ENCODE data around the gene EVI2A.
"Not testable (repeated sequence)": the region's sequence is repeated elsewhere in the genome, so short reads cannot be mapped to it uniquely, and the experiment has no call there.

Gene EVI2A

DNA sequence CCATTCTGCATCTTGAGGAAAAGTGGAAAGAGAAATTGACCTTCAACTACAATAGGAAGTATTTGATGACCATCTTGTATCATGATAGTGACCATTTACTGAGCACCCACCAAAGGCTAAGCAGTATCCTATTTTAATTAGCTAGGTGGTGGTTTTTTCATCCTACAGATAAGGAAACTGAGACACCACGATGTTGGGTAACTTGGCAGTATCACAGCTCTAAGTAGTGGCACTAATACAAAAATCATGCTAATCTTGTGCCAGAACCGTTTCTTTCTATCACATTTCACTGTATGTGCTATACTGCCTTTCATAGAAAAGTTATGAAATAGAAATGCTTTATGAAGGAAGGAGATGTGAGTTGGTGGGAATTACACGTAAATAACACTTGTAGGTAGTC is 9.9 kb downstream of the EVI2A start:
- DNase-seq: no peak

DNA sequence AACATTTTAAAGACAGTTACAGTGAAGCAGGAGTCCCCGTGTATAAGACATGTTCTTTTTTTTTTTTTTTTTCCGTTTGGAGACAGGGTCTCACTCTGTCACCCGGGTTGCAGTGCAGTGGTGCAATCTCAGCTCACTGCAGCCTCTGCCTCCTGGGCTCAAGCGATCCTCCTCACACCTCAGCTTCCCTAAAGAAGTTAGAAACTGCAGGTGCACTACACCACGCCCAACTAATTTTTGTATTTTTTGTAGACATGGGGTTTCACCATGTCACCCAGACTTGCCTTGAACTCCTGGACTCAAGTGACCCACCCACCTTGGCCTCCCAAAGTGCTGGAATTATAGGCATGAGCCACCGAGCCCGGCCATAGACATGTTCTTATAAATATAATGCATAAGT is 10.5 kb downstream of the EVI2A start:
- DNase-seq: no peak

DNA sequence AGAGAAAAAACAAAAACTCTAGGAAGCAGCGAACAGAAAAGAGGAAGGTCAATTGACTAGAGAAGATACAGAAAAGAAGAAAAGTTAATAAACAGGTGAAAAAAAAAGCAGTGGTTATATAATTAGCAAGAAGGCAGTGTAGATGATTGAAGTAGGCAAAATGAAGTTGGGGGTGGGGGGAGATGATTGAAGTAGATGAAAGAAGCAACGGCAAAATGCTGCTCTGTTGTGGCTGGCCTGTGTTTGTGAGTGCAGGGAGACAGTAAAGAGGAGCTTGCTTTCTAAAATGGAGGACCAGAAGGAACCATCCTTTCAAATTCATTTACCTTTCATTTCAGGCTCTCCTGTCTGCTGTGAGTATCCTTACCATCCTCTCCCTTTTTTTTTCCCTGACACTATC is 11.2 kb downstream of the EVI2A start:
- DNase-seq: no peak

DNA sequence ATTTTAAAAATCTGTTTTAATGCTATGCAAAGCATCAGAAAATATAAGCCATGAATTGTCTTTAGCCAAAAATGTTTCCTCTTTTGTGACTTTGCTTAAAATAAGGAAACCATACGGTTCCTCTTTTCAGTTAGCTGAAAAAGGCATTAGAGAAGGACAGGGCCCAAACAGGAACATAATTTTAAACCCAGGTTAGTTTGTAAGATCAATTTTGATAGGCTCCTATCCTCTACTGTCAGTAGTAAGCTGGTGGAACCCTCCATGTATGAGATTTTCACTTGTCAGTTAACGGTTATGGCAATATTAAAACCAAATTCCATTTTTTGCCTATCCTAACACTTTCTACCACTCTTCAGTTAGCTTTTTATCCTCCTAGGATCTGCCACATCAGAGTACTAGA is 11.9 kb downstream of the EVI2A start:
- no peak for DNase-seq

DNA sequence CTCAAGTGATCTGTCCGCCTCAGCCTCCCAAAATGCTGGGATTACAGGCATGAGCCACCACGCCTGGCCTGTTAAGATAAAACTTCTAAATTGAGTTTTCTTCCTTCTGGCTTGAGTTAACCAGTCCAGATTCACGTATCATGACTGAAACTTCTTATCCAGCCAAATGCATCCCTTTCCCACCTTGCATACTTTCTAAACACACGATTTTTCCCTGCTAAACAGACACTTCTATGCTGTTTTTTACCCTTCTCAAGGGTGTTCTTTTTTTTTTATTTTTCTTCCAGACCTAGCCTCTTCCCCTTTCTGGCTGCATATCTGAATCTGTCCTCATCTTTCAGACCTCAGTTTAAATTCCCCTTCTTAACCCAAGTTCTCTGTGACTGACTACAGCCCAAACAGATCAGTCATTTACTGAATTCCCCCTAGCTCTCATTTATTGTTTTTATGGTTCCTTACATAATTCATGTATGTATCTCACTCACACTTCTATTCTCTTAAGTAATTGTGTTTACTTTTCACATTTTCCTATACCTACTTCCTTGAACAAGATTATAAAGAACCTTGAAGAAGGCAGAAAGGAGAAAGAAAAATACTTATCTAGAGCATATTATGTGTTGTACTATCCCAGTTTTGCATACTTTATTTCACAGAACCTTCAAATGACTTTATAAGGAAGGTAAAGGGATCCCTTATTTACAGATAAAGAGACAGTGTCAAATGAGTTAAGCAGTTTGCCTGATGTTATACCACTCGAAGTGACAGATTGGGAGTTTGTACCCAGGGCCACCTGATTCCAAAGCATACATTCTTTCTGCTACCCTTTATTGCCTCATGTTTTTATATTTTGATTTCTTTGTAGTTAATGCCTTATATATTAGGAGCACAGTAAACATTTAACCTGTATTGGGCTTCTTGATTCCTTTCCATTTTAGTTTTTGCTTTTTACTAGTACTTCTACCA is 12.8 kb downstream of the EVI2A start:
- DNase-seq: no peak

DNA sequence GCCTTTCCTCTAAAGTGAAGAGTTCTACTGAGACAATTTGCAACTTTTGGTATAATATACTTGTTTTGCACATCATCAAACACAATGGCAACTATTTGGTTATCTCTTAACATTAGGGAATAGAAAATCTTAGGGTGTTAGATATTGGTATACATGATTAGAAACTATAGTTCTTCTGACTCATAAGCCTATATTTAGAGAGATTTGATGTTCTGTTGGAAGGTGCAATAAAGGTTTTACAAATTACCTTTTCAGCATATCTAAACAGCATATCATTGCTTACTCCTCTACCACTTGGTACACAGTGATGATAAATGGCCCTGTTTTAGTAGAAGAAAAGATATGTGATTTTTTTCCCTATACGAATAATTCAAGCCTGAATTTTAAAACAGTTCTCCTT is 13.8 kb downstream of the EVI2A start:
- DNase-seq: no peak

DNA sequence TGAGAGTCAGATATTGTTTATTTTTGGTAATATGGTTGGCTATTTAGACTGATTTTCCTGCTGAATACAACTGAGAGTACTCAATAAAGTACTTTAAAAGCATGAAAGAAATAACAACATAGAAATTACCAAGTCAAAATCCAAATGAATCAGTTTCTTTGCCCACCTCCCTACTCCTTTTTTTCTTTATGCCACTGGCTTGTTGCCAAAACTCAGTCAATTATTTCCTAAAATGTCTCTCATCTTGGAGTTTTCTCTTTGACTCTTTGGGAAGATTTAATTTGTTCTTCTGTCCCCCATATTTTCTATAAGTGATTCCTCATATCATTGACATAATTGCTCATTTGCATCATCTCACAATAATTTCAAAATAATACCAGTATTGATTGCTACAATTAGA is 21.8 kb downstream of the EVI2A start:
- DNase-seq: no peak

DNA sequence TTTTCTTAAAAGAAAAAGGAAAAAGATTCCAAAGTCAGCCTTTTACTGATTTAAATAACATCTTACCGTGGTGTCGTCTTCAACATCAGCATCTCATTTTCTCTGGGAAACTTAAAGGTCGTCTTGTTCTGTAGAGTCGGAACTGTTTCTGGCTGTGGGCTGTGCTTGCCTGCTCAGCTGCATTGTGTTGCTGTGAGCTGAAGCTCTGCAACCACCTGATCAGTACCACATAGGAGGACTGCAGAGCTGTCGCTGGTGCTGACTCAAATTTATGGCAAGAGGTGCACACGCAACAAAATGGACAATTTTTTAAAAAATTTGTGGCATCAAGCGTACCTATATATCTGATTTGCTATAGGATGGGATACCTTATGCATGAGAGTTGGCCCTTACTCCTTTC is 24.3 kb downstream of the EVI2A start, which contains the start of gene OMG:
Gene OMG (minus strand): TSS at position 150 of the 400 bp plus-strand sequence. CDS start 908 bp downstream, outside the sequence.
- no peak for DNase-seq

DNA sequence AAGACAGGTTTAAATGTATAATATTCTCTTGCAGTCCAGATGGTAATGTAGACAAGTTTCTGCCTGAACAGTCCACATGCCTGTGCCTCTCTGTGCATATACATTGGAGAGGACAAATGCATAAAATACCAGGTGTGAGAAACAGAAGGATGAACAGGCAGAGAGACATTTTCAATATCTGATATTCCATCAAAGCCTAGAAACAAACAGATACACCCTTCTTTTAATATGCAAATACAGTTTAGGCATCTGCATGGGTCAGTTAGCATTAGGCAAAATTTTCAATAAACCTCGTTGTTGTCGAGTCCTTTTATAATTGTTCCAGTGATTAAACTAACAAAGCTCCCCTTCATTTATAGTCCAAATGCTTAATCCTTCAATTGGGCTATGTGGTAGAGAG is 25.3 kb downstream of the EVI2A start:
- no peak for DNase-seq

DNA sequence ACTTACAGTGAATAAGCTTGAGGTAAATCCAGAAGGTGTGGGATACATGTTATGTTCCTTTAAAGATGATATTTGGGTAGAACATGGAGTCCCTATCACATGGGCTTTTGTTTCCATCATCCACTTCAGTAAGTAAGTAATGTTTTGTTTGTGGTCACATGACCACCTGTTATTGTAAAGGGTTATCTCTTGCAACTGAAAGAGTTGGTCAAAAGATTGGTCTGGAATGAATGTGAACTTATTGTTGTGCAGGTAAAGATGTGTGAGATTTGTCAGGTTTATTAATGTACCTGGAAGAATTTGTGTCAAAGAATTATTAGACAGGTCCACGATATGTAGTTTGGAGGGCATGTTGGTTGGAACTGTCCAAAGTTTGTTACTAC is 25.9 kb downstream of the EVI2A start:
- DNase-seq: no peak

DNA sequence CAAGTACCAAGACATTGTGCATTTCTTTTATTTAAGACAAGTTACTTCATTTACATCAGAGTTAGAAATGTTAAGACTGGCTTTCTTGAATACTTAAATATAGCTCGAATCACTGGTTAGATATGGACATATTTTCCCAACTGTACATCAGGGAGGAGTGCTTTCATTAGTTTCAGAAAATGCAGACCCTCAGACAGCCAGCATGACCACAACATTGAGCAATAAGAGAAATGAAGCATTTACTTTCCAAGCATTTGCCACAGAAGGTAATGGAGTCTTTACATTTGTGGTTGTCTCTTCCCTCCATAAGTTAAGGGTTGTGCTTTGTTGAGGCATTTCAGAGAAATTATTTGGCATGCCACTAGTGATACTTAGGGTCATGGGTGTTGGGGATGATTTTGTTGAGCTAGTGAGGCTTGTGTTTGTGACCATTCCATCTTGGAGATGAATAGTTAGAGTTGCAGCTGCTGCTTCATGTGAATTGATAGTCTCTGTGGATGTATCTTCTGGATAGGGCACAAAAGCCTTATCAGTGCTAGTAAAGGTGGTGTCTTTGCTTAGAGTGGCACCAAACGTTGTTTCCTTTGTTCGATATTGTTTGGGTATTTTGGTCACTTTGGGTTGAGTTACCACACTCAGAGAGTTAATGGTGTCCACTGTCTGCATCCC is 26.5 kb downstream of the EVI2A start:
- no peak for DNase-seq

DNA sequence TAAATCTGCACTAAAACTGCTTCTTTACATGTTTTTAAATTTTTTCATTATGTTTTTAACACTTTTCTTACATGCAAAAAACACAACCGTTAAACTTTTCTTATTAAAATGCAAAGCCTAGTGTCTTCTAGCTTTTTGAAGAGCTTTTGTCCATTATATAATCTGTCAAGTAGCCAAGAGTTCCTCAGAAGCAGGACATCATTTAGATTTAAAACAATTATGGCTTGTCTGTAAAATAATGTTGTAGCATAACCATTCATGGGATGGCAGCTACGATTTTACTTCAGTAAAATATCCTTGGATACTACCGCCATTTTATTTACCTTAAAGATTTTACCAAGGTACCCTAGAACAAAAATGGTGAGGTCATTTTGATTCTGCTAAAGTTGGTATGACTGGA is 27.2 kb downstream of the EVI2A start:
- DNase-seq: no peak

DNA sequence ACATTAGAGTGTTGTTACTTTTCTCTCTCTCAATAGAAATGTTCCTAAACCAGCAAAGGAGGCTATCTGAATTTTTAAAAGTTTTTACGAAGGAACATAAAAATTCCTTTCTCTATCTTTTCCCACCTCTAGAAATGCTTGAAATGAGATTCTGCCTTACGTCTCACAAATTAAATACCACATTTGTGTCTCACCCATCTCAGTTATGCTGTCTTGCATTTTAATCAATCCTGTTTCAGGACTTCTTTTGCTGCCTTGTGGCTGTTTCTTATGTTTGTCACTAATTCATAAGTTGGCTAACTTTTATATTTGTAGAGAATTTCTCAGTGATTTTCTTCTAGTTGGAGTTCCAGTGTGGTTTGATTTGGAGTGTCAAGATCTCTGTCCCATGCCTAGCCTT is 27.8 kb downstream of the EVI2A start:
- DNase-seq: no peak

DNA sequence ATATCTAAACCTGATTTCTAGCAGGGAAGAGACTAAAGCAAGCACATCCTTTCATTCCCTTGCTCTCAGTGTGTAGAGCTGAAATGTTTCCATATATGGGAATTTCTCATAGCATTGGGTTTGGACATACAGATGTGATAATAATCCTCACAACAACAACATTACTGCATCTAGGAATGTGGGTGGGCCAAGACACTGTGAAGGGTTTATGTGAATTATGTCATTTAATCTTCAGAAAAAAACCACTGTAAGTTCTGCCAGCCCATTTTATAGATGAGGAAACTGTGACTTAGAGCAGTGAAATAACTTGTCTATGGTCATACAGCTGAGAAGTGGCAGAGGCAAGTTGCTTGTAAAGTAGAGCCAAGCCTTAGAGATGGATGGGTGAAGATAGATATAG is 29.6 kb downstream of the EVI2A start:
- DNase-seq: no peak

DNA sequence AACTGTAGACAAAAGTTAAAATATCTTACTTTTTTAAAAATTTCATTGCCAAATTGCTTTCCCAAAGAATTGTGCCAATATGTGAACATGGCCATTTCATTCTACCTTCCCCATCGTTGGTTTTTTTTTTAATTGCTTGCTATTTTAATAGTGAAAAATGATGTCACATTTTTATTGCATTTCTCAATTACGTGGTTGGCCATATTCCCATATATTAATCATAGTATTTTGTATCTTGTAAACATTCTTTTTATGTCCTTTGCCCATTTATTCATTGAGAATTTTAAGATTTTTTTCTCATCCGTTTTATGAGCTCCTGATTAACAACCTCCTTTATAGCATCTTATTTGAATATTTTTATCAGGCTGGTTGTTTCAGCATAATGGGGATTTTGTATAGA is 31.6 kb downstream of the EVI2A start:
- DNase-seq: no peak

DNA sequence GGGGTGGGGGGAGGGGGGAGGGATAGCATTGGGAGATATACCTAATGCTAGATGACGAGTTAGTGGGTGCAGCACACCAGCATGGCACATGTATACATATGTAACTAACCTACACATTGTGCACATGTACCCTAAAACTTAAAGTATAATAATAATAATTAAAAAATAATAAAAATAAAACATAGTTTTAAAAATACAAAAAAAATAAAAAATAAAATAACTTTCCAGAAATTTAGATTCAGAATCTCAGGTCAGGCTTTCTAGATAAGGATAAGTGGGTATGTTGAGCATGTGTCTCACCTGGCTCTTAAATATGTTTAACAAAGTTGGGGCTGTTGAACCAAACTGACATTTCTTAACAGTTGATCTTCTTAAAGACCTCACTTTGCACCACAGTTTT is 33.5 kb downstream of the EVI2A start:
- not testable (repeated sequence) for DNase-seq

DNA sequence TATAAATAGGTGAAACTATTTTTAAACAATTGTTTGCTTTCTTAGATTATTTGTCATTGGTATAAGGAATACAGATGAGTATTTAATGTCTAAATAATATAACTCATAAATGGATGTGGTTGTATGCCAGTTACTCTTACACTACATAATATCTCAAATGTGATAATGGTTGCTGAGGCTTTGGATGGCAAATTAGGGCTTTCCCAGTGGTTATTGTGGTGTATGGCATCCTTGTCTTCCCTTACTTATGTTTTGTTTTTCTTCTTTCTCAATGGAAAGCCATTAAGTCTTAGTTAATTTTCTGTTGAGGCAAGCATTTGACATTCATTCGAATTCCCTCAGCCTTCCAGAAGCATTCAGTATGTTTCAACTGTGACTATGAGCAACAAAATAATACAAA is 34.8 kb downstream of the EVI2A start:
- DNase-seq: peak; percentile 2

DNA sequence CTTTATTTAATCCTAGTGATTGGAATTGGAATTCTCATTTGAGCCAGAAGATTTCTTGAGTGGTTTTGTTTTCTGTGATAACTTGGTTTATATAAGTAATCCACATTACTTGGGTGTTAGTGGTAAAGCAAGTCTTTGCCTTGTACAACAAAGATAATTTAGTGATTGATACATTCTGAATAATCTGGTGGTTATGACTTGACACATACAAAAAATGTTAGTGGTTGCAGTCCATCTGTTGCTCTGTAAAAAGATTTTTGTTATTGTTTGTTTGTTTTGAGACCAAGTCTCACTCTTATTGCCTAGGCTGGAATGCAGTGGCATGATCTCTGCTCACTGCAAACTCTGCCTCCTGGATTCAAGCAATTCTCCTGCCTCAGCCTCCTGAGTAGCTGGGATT is 37.6 kb downstream of the EVI2A start:
- DNase-seq: no peak

DNA sequence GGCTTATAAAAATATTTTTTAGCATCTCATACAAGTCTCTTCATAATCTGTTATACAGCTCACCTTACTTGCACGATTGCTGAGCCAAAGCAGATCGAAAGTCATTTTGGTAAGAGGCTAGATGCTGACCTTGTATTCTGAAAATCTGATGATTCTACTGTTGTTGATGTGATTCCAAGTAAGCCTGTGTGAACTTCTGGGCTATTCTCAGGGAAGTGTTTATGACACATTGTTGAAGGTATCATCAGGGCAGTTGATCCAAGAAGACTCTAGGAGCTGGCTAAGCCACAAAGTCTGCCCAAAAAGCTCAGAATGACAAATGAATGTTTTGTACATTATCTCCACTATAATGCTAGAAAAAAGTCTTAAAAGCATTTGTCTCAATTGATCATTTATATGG is 40.4 kb downstream of the EVI2A start:
- DNase-seq: no peak

DNA sequence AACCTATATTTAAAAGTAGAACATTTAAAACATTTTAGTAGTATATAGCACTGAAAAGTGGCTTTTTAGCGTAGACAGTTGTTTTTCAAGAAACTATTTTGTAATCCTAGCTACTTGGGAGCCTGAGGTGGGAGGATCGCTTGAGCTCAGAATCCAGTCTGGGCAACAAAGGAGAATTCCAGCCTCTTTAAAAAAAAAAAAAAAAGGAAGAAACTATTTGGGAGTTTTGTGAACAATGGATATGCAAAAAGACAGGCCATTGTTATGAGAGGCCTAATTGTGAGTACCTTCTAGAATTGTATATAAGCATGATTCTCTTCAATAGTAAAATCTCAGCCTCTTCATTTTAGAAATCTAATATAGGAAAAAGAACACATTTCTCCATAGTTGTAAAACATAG is 42.0 kb downstream of the EVI2A start:
- no peak for DNase-seq

DNA sequence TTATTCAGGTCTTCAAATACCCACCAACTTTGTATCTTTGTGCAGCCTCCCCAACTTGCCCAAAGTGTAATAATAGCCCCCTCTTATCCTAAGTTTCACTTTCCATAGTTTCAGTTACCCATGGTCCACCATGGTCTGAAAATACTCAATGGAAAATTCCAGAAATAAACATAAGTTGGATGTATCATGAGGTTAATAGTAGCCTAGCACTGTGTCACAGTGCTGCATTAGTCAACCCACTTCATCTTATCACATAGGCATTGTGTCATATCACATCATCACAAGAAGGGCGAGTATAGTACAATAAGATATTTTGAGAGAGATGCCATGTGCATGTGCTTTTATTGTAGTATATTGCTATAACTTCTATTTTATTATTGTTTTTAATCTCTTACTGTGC is 46.3 kb downstream of the EVI2A start:
- DNase-seq: no peak

DNA sequence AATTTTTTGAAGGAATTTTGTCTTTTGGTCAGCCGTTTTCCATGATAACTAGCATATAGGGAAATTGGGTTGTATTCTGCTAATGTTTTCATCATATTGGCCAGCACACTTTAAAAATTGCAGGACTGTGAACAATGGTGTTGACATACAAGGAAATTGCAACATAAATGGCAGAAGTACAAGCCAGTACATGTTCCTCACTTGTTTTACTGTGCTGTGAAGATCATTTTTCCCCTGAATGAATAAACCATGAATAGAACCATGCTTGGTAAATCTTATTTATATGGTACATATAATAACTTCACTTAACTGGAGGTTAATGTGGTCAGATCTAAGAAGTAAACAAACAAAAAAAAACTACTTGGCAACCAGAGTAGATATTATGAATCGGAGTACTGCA is 47.2 kb downstream of the EVI2A start:
- no peak for DNase-seq

DNA sequence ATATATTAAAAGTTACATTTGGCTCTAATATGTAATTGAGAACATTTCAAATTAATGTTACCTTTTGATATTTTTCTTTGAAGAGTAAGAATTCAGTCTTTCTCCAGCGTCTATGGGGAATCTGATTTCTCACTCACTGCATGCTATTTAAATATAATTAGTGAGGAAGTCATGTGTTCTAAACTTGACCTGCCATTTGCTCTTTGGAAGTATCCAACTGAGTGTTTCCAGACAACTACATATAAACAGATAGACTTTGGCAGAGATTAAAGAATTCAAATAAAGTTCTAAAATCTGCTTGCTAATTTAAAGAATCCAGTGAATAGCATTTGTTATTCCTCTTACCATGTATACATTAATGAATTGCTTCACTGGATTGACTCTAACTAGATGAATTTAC is 47.9 kb downstream of the EVI2A start:
- DNase-seq: no peak

DNA sequence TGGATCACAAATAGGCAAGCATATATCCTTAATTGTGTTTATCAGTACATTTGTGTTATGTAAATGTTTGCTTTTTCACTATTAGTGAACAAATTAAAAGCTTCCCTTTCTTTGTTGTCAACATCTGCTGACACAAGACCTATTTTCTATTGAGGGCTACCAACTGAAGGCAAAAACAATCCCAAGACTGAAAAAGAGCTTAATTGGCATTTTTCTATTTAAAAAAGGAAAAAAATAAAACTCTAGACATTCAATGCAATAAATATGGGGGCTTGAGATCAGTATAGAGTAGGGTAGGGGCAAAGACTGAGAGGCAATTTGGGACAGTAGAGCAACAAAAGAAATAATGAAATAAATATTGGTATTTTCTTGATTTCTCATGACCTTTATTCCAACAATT is 48.6 kb downstream of the EVI2A start:
- no peak for DNase-seq

DNA sequence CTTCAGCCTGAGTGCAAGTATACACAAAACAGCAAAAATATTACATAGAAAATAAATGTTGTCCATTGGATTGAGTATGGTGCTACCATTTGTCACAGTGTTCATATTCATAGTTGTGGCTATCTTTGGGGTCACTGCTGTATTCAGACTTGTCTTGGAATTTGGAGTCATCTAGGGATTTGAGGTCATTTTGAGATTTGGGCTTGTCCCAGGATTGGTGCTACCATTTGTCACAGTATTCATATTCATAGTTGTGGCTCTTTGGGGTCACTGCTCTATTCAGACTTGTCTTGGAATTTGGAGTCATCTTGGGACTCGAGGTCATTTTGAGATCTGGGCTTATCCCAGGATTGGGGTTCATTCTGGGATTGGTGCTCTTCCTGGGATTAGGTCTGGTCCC is 49.2 kb downstream of the EVI2A start:
- DNase-seq: no peak
